SKM-1 (cell line): ENCODE results near the gene NACC2.
"Not testable (repeated sequence)": the region's sequence is repeated elsewhere in the genome, so short reads cannot be mapped to it uniquely, and the experiment has no call there.

Experiments used
- DNase-seq: peaks from one replicate; lab custom pipeline; 2025; ENCODE audit not compliant: unreplicated experiment; lab: John Stamatoyannopoulos, UW

The NACC2 gene

DNA sequence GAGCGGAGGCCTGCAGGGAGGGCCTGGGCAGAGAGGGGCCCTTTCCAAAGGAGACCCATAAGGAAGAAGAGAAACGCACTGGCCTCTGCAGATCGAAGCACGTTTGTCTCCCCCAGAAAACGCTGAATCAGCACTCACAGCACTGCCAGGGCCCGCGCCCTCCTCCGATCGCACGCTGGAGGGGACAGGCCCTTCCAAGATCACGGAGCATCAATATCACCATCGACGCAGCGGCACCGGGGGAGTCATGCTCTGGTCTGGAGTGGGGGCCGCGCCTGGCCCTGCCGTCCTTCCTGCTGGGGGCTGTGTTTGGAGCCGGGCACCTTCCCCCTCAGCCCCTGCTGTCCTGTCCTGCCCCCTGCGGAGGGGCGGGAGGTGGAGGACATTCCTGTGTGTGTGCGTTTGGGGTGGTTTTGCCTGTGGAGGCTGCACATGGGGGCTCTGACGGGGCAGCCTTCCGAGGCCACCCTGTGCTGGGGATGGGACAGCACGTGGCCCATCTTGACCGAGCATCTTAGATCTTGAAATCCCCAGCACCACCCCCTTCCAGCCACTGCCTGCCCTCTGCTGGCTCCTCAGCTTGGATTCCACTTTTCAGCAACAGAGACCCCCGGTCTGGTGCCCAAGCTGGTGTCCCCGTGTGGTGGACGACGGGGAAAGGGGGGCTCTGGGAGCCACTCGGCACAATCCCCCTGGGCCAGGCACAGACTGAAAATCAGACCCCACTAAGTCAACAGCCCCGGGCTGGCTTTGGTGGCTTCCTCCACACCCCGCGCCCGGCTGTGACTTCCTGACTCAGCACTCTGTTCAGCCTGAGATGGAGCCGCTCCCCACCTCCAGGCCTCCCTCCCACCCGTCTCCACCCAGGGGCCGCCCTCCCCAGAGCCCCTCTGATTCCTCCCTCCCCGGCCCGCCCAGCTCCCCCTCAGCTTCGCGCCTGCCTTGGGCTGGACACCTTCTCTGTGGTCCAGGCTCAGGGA is 15.3 kb upstream of the NACC2 start:
- DNase-seq = no peak

DNA sequence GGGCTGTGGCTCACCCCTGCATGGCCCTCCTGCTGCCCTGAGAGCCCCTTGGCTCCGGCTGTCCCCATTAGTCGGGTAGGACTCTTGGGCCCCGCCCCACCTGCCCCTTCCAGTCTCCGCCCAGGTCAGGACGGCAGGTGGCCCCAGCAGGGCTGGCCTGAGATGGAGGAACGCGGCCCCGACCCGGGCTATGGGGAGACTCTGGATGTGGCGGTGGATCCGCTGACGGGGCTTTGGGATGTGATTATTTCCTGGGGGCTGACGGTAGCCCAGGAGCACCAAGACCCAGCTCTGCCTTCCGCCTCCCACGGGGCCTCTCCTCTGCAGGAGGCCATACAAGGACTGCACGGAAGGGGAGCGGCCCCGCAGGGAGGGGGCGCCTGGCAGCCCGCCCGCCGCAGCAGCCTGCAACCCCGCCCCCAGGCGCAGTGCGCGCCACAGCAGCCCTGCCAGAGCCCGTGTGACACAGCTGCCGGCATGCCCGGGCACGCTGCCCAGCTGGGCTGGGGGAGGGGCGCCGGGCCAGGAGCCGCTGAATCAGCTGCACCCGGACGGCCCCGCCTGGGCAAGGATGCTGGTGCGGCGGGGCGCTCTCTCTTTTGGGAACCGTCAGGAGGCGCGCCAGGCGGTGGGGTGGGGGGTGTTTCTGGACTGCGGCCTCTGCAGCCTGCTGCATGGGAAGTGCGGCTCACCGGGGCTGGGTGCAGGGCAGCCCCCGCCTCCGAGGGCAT is 14.4 kb upstream of the NACC2 start:
- DNase-seq = peak; percentile 42

DNA sequence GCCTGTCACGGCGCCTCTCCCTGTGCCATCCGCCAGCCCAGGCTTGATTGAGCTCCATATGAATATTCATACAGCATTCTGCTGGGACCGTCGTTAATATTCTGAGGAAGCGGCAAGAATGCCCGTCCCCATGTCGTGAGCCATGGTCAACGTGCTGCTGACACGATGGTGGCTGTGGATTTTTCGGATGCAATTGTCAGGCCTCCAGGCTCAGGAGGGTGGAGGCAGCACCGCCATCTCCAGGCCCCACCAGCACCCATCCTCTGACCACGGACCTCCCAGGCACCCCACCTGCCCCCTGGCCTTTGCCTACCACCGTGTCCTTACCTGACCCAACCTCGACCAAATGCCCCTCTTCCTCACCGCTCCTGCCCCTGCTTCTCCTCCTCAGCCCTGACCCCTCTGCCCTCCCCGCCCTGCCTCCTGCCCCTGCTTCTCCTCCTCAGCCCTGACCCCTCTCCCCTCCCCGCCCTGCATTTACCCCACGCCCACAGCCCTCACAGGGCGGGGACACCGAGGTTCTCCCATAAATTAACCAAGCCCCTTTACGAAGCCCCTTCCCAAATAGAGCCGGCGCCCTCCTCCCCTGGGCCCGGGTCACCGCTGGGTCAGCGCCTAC is 13.7 kb upstream of the NACC2 start:
- no peak for DNase-seq

DNA sequence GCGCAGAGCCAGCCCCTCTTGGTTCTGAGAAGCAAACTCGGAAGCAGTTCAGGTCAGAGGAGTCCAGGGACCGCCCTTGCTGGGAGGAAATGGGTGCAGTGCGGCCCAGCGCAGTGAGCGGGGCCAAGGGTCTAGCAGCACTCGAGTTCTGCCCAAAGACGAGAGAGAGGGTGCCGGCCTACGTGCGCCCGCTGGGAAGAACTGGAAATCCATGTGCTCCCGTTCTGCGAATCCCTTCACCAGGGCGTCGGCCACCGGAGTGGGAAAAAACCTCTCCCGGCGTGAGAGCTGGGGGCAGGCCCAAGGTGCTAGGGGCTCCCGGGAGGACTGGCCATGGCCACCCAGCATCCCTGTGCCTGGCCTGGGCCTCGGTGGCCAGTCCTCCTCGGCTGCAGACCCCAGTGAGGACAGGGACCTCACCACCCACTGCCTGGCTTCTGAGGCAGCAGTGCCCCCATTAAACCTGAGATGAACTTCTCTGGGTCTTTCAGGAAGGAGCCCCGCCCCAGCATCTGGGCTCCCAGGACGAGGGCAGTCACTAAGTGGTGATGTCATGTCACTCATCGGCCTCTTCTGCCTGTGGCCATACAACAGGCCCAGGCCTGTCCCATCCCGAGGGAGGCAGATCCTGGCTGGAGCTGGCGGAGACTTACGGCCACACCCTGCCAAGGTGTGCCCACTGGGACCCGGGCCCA is 13.0 kb upstream of the NACC2 start:
- DNase-seq = no peak

DNA sequence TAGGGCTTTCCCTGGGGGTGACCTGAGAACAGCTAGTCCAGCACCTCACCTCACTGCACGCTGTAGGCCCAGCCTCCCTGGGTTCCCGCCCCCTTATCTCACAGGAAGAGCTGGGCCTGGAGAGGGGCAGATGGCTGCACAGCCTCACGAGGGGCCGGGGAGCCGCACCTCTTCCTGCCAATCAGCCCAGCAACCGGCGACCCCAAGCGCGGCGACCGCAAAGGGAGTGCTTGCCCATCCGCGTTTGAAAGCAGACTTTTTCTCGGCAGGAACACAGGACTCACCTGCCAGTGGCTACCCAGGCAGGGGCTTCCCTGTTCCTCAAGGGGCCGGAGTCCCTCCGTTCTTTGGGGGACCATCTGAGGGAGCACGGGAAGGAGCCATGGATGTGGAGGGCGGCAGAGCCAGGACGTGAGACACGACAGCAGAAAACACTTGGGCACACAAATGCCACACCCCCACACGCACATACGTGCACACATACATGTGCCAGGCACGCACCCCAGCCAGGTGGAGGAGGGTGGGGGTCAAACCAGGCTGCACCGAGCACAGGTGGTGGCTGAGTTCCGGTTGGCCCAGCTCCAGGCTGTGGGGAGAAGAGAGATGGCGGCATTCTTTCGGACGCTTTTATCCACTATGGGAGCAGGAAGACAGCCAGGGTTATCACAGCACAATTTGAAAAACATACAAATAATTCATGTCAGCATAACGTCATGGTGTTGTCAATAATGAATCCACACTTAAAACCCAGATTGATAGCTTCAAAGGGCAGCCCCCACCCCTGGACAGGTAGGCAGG is 12.3 kb upstream of the NACC2 start:
- DNase-seq = no peak

DNA sequence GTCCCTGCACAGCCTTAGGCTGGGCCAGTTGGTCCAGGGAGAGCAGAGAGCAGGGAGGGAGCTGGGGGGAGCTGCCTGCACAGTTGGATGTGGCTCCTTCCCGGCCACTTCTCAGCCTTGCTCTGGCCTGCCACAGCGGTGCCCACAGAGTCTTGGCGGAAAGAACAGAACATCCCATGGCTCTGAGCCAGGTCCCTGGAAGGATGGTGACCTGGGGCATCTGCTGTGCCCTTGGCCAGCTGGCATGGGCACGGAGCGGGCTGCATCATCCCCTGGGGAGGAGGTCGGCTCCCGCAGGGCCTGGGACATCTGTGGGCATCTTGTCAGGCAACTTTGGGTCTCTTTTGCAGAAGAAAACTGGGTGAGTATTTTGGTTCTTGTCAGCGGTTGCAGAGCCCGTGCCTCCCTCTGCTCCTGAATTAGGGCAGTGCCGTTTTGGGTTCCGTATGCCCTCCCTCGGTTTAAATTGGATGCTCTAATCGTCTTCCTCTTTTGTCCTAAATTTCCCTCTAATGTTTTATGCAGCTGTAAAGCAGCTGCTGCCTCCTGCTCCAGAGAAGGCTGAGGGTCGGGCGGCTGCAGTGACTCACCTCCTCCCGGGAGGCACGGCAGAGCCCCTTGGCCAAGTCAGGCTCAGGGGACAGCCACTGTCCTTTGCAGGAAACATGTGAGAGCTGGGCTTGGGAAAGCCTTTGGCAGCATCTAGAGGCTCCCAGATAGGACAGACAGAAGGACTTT is 10.5 kb upstream of the NACC2 start:
- no peak for DNase-seq

DNA sequence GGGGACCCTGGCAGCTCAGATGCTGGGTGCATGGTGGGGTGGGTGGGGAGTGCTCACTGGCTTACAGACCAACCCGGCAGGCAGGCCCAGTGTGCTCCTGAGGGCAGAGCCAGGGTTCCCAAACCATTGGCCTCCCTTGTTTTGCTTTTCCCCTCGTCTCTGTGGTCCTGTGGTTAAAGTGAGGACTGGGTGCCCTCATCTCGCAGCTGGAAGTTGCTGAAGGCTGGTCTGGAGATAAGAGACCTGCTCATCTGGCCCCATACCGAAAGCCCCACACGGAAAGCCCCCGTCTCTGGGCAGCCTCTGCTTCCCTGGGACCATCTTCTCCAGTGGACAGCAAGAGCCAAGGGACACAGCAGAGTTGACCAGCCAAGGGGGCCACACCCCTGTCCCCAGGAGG is 9.8 kb upstream of the NACC2 start:
- no peak for DNase-seq

DNA sequence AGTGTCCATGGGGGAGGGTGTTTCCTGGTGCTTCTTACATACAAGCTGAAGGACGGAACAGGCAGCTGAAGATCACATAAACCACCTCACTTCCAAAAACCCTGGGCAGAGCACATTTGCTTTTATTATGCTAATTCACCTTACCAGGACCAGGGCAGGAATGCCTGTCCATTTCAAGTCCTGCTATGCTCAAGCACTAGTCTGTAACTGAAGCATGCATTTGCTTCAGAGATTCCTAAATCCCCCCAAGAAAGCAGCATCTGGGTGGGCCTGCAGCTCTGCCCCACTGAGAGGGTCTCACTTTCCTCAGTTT is 9.4 kb upstream of the NACC2 start:
- DNase-seq = no peak

DNA sequence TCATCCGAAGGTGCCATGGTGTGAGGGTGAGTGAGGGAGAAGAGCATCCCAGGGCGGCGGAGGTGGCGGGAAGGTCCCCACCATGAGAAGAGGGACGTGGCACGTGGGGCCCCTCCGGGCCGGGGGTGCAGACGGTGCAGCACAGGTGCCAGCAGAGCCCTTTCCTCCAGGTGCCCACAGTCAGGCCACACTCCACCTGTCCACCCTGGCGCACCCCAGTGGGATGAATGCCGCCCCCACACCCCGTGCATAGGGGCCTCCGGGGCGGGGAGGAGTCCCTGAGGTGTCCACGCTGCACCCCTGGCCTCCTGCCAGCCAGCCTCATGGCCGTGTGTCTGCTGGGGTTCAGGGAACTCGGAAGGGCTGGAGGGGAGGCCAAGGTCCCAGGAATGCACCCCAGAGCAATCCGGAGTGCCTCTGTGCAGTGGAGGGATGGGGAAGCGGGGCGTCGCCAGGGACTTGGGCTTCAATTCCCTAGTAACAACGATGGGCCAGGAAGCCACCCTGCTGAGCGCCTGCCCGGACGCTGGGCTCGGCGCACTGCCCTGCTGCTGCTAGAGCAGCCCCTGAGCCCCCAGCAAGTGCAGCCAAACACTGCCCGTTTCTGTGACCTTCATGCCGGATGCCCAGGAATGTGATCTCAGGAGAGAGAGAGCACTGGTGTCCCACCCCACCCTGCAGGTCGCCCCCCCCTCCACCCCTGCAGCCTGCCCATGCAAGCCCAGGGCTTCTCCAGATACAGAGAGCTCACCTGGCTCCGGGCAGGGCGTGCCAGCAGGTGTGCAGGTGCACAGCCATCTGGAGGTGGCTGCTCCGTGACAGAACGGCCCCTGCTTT is 8.8 kb upstream of the NACC2 start:
- DNase-seq = no peak

DNA sequence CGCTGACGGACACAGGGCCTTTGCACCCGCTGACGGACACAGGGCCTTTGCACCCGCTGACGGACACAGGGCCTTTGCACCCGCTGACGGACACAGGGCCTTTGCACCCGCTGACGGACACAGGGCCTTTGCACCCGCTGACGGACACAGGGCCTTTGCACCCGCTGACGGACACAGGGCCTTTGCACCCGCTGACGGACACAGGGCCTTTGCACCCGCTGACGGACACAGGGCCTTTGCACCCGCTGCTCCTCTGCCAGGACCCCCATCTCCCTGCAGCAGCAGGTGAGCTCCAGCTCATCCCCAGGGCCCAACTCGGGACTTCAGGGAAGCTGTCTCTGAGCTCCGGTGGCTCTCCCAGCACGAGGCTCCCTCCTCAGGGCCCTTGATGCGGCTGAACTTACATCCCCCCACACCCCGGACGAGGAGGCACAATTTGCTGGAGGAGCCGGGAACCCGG is 6.6 kb upstream of the NACC2 start:
- not testable (repeated sequence) for DNase-seq

DNA sequence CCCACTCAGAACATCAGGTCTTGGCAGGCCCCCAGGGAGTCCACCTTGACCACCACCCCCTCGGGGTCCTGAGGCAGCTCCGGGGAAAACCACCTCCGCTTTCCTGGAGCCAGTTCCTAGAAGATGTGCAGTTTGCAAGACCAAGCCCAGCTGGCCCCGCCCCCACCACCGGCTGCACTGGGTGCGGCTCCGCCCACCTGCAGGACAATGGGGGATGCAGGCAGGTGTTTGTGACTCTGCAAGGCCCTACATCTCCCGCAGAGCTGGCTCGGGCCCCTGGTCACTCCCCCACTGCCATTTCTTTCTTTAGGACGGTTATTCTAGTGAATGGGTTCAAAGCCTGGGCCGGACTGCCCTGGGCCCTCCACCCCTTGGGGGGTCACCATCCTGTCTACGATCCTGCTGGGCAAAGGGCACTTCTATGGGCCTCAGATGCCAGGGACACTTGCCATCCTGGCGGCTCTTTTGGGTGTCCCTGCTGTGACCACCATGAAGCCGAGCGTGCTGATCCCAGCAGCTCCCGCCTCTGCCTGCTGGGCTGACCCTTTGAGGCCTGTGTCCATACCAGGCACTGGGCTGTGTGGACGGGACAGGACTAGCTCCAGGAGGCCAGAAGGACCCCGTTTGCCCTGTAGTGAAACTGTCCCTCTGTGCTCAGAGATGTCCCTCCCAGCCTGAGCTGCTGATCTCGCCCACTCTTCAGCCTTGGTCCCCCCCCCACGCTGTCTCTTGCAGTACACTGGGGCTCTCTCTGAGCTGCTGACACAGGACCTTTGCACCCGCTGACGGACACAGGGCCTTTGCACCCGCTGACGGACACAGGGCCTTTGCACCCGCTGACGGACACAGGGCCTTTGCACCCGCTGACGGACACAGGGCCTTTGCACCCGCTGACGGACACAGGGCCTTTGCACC is 5.9 kb upstream of the NACC2 start:
- DNase-seq = no peak

DNA sequence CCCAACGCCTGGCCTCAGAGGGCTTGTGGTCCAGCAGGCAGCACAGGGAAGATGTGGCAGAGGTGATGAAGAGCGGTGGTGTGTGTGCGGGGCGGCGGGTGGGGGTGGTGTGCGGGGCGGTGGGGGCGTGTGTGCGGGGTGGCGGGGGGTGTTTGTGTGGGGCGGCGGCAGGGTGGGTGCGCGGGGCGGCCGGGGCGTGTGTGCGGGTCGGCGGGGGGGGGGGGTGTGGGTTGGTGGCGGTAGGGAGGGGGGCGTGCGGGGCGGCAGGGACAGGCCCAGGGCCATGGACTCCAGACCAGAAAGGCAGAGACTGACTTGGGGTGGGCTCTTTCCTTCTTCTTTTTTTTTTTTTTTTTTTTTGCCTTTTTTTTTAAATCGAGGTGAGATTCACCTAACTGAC is 4.5 kb upstream of the NACC2 start:
- no peak for DNase-seq

DNA sequence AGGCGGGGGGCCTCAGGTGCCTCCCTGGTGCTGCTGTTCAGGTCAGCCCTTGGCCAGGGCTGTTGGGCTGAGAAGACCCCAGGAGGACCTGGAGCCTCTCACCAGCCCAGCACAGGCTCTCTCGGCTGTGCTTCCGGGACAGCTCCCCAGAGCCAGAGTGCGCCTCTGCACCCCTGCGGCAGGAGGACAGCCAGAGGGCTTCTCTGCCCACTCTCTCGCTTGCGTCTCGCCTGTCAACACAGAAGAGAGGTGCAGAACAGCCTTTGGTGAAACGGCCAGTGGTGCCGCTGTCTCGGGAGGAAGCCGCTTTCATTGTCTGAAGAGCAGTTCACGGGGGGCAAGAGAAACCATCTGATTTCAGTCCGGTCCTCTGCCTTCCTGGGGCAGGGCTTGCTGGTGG is 3.8 kb upstream of the NACC2 start:
- DNase-seq = no peak

DNA sequence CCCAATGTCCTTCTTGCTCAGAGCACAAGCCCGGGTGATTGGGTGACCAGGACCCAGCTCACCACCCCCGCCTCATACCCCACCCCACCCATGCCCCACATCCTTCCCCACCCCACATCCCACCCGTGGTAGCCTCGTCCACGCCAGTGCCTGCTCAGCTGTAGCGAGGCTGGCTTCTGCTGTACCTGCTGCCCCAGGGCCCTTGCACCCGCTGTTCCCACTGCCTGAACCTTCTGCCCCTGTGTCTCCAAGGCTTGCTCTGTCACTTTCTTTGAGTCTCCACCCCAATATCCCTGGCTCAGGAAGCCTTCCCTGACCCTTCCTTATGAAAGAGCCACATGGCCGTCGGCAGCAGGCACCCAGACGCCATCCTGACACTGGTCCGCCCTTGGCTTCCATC is 3.1 kb upstream of the NACC2 start:
- no peak for DNase-seq

DNA sequence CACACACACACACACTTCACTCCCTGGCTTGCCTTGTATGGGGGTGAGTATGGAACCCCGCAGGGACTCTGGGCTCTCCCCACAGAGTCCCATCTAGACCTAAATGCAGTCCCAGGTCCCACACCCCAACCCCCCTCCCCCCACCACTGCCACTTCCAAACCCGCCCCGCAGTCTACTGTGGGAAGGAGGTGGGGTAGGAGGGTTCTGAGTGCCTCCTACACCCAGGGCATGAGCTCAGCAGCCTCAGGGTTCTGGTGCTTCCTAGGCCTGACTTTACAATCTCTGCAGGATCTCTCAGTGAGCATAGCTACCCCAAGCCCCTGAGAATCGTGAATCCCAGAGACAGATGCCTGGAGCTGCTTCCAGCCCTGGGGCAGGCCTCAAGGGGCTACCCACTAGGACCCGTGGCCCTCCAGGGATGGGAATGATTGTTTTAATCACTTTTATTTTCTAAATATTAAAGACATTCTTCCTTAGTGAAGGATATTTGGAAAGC is 1.5 kb upstream of the NACC2 start:
- DNase-seq = no peak

DNA sequence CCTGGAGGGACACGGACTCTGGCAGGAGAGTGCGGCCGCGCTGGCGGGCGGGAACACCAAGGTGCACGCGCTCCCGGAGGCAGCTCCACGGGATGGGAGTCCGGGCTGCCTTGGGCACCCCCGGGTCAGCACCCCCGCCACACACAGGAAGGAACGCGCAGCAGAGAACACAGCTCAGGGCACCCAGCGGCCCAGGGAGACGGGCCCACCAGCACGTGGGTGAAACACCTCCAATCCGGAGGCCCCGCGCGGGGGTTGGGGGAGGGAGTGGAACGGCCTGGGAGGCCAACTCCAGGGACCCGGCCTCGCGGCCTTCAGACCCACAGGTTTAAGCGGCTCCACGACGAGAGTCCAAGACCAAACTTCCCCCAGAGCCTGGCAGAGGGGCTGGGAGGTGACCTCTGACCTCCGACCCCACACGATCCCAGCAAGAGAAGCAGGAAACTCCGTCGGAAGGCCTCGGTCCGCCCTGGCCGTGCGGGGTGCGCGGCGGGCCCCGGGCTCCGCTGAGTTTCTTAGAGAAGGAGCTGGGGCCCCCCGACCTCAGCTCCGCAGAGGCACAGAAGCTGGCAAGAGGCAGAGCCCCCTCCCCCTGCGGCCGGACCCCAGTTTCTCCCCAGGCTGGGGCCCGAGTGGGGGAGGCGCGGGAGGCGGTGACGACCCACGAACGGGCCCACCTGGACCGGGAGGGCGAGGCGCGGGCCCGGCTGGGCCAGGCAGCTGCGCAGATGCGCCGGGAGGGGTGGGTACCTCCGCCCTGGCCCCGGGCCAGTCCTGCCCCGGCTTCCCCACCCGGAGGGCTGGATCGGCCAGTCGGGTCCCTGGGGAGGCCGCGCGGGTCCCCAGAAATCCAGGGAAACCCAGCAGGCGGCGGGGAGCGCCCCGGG is 851 bp downstream of the NACC2 start:
- peak; percentile 48 for DNase-seq
